Bronchial epithelial cell (primary cell): ENCODE data around the gene COX19. TPM values are rescaled to one million over a fixed set of nuclear protein-coding genes. Genes with fewer than 3 reads are reported as not detected.
A peak's percentile ranks its signal among the peaks of the same experiment; 100 is the strongest.

Source experiments
- DNase-seq: peaks from one replicate; pipeline ENCODE4 v3.0.0-alpha.2; 2010; ENCODE audit warnings: low read depth
- FAIRE-seq: peaks from 2 replicates; lab custom pipeline; 2011; peaks lifted over from hg19 to GRCh38; lab: Jason Lieb, UNC
- H3K27me3 ChIP-seq: 2 replicates; pipeline ENCODE4 v1.5.1; 2011; ENCODE audit warnings: low read length; ENCODE audit not compliant: control insufficient read depth, insufficient read depth
- H3K36me3 ChIP-seq: 2 replicates; pipeline ENCODE4 v1.5.1; 2011; ENCODE audit warnings: low read length; ENCODE audit not compliant: control insufficient read depth, insufficient read depth
- H3K4me3 ChIP-seq: 2 replicates; pipeline ENCODE4 v1.5.1; 2011; ENCODE audit warnings: mild to moderate bottlenecking, low read depth, low read length, control low read depth
- CTCF ChIP-seq: IDR thresholded peaks from 2 replicates; pipeline ENCODE4 v1.5.1; 2011; ENCODE audit warnings: mild to moderate bottlenecking, moderate library complexity, low read length, control low read depth, inconsistent platforms; ENCODE audit not compliant: insufficient read depth, severe bottlenecking
- total RNA-seq: library from RNA; depleted of rRNA; stranded (reverse); fragments of >200 nt; gene quantifications from 2 replicates; pipeline ENCODE4 v1.2.1, GENCODE V29; 2014

Gene COX19
- total RNA-seq, 1 donor from 2014 or later, result 12.9 TPM

- H3K27me3 ChIP-seq, result no peaks in the 10 kb centered on the region
- no peaks in the 10 kb centered on the region for H3K36me3 ChIP-seq
- TF ChIP-seq CTCF, result no peak
- FAIRE-seq, result no peak
- DNase-seq, result no peak
- H3K4me3 ChIP-seq, result no peak overlapping the region
Measured at GRCh38 chr7:940599-941408, 34.5 kb downstream of the COX19 start.

- Histone ChIP-seq H3K4me3 (no peak overlapping the region), H3K36me3 (no peaks in the 10 kb centered on the region), H3K27me3 (no peaks in the 10 kb centered on the region)
- no peak for TF ChIP-seq CTCF
- DNase-seq, result no peak
- FAIRE-seq, result peak; percentile 50
Measured at GRCh38 chr7:939843-940242, 35.5 kb downstream of the COX19 start.

- DNase-seq, result no peak
- Histone ChIP-seq H3K36me3 (no peaks in the 10 kb centered on the region), H3K27me3 (no peaks in the 10 kb centered on the region), H3K4me3 (no peak overlapping the region)
- FAIRE-seq, result no peak
- TF ChIP-seq CTCF, result no peak
Measured at GRCh38 chr7:938546-939185, 36.7 kb downstream of the COX19 start.

- DNase-seq (no peak), FAIRE-seq (no peak)
- H3K27me3 ChIP-seq, result no peaks in the 10 kb centered on the region
- no peak overlapping the region for H3K4me3 ChIP-seq
- H3K36me3 ChIP-seq, result no peaks in the 10 kb centered on the region
- TF ChIP-seq CTCF, result no peak
Measured at GRCh38 chr7:937856-938484, 37.4 kb downstream of the COX19 start.

- DNase-seq (no peak), FAIRE-seq (peak; percentile 64)
- Histone ChIP-seq H3K4me3 (no peak overlapping the region), H3K27me3 (no peaks in the 10 kb centered on the region), H3K36me3 (no peaks in the 10 kb centered on the region)
- no peak for TF ChIP-seq CTCF
Measured at GRCh38 chr7:936386-937054, 38.8 kb downstream of the COX19 start.
